Measurements from ENCODE around the gene CREBRF.
"Not testable (repeated sequence)": the region's sequence is repeated elsewhere in the genome, so short reads cannot be mapped to it uniquely, and the experiment has no call there.

Gene CREBRF

DNA sequence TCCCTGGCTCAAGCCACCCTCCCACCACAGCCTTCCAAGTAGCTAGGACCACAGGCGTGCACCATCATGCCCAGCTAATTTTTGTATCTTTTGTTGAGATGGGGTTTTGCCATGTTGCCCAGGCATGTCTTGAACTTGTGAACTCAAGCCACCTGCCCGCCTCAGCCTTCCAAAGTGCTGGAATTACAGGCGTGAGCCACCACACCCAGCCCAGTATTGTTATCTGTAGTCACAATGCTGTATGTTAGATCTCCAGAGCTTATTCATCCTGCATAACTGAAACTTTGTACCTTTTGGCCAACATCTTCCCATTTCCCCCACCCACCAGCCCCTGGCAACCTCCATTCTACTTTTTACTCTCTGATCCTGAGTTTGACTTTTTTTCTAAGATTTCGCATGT is 37.5 kb downstream of the CREBRF start:
- DNase-seq, result no peak

DNA sequence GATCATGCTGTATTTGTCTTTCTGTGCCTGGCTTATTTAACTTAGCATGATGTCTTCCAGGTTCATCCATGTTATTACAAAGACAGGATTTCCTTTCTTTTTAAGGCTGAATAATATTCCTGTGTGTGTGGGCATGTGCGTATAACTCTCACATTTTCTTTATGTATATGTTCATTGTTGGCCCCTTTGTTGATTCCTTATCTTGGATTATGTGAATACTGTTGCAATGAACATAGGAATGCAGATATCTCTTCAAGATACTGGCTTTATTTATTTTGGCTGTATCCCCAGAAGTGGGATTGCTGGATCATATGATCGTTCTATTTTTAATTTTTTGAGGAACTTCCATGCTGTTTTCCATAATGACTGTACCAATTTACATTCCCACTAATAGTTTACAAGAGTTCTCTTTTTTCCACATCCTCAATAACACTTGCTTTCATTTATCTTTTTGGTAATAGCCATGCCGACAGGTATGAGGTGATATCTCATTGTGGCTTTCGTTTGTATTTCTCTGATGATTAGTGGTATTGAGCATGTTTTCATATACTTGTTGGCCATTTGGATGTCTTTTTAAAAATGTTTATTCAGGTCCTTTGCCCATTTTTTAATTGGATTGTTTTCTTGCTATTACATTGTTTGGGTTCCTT is 38.0 kb downstream of the CREBRF start:
- no peak for DNase-seq

- DNase-seq, result no peak
These were observed 42.6 kb downstream of the CREBRF start for GRCh38 chr5:173098787-173099186.

DNA sequence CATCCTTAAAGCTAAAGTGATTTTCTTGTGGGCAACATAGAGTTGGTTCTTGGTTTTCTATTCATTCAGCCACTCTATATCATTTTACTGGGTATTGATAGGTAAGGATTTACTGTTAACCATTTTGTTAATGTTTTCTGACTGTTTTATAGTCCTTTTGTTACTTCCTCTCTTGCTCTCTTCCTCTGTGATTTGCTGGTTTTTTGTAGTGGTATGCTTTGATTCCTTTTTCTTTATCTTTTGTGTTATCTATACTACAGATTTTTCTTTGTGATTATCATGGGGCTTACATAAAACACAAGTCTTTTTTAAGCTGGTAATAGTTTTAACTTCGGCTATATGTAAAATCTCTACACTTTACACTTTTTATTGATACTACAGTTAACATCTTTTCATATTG is 43.3 kb downstream of the CREBRF start:
- no peak for DNase-seq

GRCh38 chr5:173101245-173101644 is 45.1 kb downstream of the CREBRF start:
- no peak for DNase-seq

- no peak for DNase-seq
These were observed 47.3 kb downstream of the CREBRF start for GRCh38 chr5:173103411-173103810.

DNA sequence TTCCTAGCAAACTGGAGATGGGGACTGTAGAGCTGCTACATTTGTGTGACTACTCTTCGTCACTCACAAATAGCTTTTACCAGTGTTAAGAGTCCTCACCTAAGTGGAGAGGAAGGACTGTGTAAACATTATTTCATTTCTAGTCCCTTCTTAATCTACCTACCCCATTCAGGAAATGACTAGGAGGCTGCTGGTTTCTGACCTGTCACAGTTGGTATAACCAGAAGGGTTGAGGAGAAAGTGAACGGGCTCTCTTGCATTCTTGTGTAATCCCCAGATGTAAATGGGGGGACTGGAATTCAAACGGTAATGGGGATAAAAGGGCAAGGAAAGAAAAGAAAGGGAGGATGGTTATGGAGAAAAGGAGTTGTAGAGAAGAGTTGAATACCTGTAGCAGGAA is 52.8 kb downstream of the CREBRF start:
- DNase-seq, result no peak

- DNase-seq, result no peak
These were observed 58.4 kb downstream of the CREBRF start for GRCh38 chr5:173114536-173114935.

DNA sequence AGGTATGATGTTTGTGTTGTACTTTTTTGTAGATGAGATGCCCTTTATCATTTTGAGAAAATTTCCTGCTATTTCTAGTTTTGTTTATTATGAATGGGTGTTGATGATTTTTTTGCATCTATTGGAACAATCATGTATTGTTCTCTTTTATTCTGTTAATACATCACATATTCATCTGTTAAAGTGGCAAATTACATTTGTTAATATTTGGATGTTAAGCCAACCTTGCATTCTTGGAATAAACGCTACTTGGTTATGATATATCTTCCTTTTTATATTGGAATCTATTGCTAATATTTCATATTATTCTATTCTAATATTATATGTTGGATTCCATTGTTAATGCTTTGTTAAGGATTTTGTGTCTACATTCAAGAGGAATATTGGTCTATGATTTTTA is 63.6 kb downstream of the CREBRF start:
- DNase-seq, result no peak

DNA sequence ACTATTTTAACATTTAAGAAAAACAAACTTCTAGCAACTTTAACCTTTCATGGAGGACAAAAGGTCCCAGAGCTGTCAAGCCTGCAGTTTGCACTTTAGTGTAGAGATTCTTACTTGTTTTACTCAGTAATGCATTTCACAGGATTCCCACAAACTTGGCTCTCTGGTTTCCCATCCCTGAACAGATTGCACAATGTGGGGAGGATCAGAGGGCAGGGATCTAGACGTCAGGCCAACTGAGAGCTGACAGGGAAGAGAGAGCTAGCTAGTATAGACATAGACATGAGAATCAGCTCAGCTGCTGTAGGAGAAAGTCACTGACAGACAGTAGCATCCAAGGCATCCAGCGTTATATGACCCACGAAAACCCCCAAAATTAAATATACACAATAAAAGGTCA is 67.3 kb downstream of the CREBRF start:
- DNase-seq, result no peak

- DNase-seq, result not testable (repeated sequence)
These were observed 76.0 kb downstream of the CREBRF start for GRCh38 chr5:173132166-173132565.

DNA sequence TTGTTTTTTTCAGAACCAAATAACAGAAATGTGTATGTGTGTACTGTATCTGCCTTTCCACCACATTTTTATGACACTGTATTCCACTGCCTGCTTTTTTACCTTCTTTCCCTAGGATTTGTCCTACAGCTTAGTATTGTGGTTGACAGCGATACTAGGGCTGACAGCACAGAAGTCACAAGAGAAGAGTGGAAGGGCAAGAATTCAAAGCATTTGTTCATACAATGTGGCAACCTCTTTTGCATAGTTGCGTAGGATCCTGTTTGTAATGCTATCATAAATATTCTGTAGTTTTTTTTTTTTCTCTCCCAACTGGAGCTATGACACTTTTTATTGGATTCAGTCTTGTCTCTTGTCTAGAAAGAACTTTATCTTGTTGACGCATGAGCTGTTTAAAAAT is 82.6 kb downstream of the CREBRF start:
- no peak for DNase-seq

- no peak for DNase-seq
These were observed 83.5 kb downstream of the CREBRF start for GRCh38 chr5:173139631-173140030.

DNA sequence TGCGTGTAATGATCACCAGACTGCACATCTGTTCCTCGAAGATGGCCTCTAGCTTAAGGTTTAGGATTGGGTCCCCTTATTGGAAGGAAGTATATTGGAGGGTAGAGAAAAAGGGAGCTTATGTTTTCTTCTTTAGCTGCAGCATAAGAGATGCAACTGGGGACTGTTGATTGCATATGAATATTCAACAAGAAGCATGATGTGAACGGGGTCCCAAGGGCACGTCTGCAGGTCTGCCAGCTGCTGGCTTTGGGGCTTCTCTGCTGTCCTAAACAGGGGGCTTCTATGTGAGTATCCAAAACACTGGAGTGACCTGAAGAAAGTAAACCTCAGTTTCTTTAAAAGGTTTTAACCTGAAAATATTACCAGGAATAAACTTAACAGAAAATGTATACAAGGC is 84.6 kb downstream of the CREBRF start:
- no peak for DNase-seq

- peak; percentile 1 for DNase-seq
These were observed 87.4 kb downstream of the CREBRF start for GRCh38 chr5:173143567-173143966.

GRCh38 chr5:173144200-173145176 is 88.3 kb downstream of the CREBRF start, which contains the start of gene BNIP1:
TSS of gene BNIP1 (plus strand) at chr5:173144531. CDS start at chr5:173144546, 15 bp downstream.
- DNase-seq, result peak; percentile 97

- DNase-seq, result no peak
These were observed 92.2 kb downstream of the CREBRF start for GRCh38 chr5:173148354-173148753.

- no peak for DNase-seq
These were observed 96.4 kb downstream of the CREBRF start for GRCh38 chr5:173152547-173152946.

DNA sequence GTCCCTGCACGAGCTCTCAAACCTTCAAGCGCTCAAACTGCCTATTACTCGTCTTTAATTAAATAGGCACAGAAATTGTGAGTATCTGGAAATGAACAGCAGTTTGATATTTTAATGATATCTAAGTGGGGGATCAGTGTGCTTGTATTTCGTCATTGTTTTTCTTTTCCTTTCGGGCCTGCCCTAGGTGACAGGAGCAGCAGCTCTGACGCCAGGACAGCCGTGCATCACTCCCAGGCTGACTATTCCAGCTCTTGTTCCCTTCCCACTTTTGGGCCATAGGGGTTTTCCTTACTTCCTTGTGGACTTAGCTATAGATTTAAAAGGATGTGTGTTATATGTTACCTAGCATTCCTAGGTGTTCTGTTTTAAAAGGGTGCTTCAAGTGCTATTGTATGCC is 97.7 kb downstream of the CREBRF start:
- no peak for DNase-seq

DNA sequence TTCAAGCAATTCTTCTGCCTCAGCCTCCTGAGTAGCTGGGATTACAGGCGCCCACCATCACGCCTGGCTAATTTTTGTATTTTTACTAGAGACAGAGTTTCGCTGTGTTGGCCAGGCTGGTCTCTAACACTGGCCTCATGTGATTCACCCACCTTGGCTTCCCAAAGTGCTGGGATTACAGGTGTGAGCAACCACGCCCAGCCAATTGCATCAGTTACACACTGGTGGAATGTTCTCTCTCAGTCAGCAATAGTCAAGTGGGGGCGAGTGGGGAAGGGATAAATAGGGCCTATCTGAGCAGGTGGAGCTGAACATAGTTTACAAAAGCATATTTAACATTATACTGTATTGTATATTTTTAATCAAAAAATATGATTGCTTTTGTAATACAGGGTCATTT is 98.5 kb downstream of the CREBRF start:
- DNase-seq, result not testable (repeated sequence)

DNA sequence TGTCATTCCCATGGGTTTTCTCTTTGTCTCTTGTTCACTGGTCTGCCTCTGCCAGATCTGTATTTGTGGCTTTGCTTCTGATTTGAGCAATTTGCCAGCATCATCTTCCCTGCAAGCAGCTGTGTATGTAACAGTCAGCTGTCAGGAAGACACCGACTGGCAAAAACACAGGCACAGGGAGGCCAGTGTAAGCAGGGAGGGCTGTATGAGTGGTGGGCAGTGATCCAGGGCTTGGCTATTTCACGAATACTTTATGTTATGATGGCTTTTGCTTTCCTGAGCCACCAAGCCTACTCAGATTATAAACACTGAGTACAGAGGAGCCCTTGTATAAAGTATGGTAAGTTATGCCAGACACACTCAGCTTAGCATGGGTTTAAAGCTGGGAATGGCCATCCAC is 99.8 kb downstream of the CREBRF start:
- no peak for DNase-seq

GRCh38 chr5:173158366-173158765 is 102.2 kb downstream of the CREBRF start:
- DNase-seq, result no peak

- DNase-seq, result no peak
These were observed 103.1 kb downstream of the CREBRF start for GRCh38 chr5:173159256-173159655.

GRCh38 chr5:173161148-173161547 is 105.0 kb downstream of the CREBRF start:
- no peak for DNase-seq
